GM21619 (cell line): Measurements from ENCODE around the gene WBP1L.
"Not testable (repeated sequence)": the region's sequence is repeated elsewhere in the genome, so short reads cannot be mapped to it uniquely, and the experiment has no call there.

ENCODE experiments used
- ATAC-seq: cut with Tn5 transposase; IDR thresholded peaks from one replicate; pipeline ENCODE4 v1.9.1; 2021; ENCODE audit not compliant: unreplicated experiment

The WBP1L gene

GRCh38 chr10:102832987-102833386 is 89.2 kb downstream of the WBP1L start:
- ATAC-seq: no peak

- ATAC-seq: no peak
These were observed 90.4 kb downstream of the WBP1L start for GRCh38 chr10:102834143-102834542.

- peak; percentile 57 for ATAC-seq
These were observed 91.3 kb downstream of the WBP1L start for GRCh38 chr10:102835007-102835482.

- ATAC-seq: no peak
These were observed 93.5 kb downstream of the WBP1L start, which contains the start of gene CYP17A1 for GRCh38 chr10:102837230-102837721. Gene CYP17A1 (minus strand): TSS chr10:102837413. CDS start chr10:102837361, 52 bp downstream.

- not testable (repeated sequence) for ATAC-seq
These were observed 94.7 kb downstream of the WBP1L start for GRCh38 chr10:102838276-102838927.

- no peak for ATAC-seq
These were observed 98.1 kb downstream of the WBP1L start for GRCh38 chr10:102841827-102842345.

- ATAC-seq: not testable (repeated sequence)
These were observed 99.4 kb downstream of the WBP1L start for GRCh38 chr10:102843139-102843538.

- ATAC-seq: not testable (repeated sequence)
These were observed 100.5 kb downstream of the WBP1L start for GRCh38 chr10:102844190-102844776.

GRCh38 chr10:102845352-102845902 is 101.7 kb downstream of the WBP1L start:
- no peak for ATAC-seq

GRCh38 chr10:102850025-102850518 is 106.3 kb downstream of the WBP1L start:
- no peak for ATAC-seq

GRCh38 chr10:102853237-102853636 is 109.5 kb downstream of the WBP1L start:
- ATAC-seq: not testable (repeated sequence)

- not testable (repeated sequence) for ATAC-seq
These were observed 112.1 kb downstream of the WBP1L start for GRCh38 chr10:102855731-102856436.

- ATAC-seq: no peak
These were observed 113.1 kb downstream of the WBP1L start for GRCh38 chr10:102856758-102857424.

- no peak for ATAC-seq
These were observed 116.2 kb downstream of the WBP1L start for GRCh38 chr10:102859911-102860310.

GRCh38 chr10:102863660-102864059 is 119.9 kb downstream of the WBP1L start:
- no peak for ATAC-seq

GRCh38 chr10:102865620-102866019 is 121.9 kb downstream of the WBP1L start:
- no peak for ATAC-seq
